ENCODE data around the gene LCN2. TPM values are rescaled to one million over a fixed set of nuclear protein-coding genes. Genes with fewer than 3 reads are reported as not detected.

Gene LCN2
- total RNA-seq, 1 experiment from 2014 or later, result not detected

DNA sequence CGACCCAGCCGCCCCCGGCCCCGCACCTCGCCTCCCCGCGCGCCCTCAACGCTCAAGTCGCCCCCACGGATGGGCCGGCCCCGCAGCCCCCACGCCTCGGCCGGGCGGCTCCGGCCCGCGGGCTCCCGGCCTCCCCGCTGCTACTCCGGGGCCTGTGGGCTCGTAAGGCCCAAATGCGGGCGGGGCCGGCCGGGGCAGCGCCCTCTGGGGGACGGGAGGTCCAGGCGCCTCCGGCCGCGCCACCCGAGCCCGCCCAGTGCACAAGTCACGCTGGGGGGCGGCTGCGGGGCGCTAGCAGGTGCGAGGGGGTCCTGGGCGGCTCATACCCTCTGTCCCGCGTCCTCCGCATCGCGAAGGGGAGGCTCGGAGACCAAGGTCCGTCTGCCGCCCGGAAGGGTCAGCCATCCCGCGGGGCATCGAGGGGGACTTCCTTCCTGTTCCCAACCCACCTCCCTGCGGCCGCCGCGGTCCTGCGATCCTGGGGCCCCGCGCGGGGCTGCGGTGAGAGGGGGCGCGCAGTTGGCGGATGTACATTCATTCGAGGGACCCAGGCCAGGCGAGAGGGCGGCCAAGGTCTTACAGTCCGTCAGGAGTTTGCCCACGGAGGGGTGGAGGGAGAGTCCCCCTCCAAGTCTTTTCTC, 42.3 kb downstream of the LCN2 start, which contains the start of gene CIZ1:
Gene CIZ1, minus strand, starts transcription at position 167 of the 641 bp plus-strand sequence. CDS start 715 bp downstream, outside the sequence.
- Histone ChIP-seq H3K27me3 (replicated peaks; ENCODE audit: insufficient read depth, low read depth, low read length, poor library complexity) (no peaks in the 10 kb centered on the region), H3K36me3 (ENCODE audit: insufficient read depth, low read length, poor library complexity, severe bottlenecking) (peaks cover 24% of the 10 kb centered on the region), H3K4me3 (ENCODE audit: low read depth, low read length, poor library complexity, severe bottlenecking) (peak within 1 kb of the TSS; percentile 97), H3K9me3 (ENCODE audit: low read depth, low read length, poor library complexity, severe bottlenecking) (no peaks in the 10 kb centered on the region), H3K27ac (ENCODE audit: low read depth, low read length, poor library complexity, severe bottlenecking) (peak within 1 kb of the TSS; percentile 92), H3K4me1 (ENCODE audit: insufficient read depth, low read length, poor library complexity, severe bottlenecking) (peaks cover 23% of the 10 kb centered on the region)
- CTCF ChIA-PET, result no interaction called here
- POLR2A ChIA-PET (ENCODE audit: low non-redundant PET), result no interaction called here
- no peak for TF ChIP-seq EZH2 (IDR thresholded peaks at IDR 0.05; ENCODE audit: borderline replicate concordance, low read depth, low read length, poor library complexity, severe bottlenecking)
- TF ChIP-seq, protein P1, sequence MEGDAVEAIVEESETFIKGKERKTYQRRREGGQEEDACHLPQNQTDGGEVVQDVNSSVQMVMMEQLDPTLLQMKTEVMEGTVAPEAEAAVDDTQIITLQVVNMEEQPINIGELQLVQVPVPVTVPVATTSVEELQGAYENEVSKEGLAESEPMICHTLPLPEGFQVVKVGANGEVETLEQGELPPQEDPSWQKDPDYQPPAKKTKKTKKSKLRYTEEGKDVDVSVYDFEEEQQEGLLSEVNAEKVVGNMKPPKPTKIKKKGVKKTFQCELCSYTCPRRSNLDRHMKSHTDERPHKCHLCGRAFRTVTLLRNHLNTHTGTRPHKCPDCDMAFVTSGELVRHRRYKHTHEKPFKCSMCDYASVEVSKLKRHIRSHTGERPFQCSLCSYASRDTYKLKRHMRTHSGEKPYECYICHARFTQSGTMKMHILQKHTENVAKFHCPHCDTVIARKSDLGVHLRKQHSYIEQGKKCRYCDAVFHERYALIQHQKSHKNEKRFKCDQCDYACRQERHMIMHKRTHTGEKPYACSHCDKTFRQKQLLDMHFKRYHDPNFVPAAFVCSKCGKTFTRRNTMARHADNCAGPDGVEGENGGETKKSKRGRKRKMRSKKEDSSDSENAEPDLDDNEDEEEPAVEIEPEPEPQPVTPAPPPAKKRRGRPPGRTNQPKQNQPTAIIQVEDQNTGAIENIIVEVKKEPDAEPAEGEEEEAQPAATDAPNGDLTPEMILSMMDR (conservative IDR thresholded peaks at IDR 0.05; ENCODE audit: low read depth, low read length), result peak; percentile 65
- BruUV-seq (replicated peaks), result no TSS peak
- intact Hi-C loops (cut with micrococcal nuclease; ENCODE audit: unreplicated experiment), result no loop called here
- peak; percentile 84 for DNase-seq (ENCODE audit: low spot score)

DNA sequence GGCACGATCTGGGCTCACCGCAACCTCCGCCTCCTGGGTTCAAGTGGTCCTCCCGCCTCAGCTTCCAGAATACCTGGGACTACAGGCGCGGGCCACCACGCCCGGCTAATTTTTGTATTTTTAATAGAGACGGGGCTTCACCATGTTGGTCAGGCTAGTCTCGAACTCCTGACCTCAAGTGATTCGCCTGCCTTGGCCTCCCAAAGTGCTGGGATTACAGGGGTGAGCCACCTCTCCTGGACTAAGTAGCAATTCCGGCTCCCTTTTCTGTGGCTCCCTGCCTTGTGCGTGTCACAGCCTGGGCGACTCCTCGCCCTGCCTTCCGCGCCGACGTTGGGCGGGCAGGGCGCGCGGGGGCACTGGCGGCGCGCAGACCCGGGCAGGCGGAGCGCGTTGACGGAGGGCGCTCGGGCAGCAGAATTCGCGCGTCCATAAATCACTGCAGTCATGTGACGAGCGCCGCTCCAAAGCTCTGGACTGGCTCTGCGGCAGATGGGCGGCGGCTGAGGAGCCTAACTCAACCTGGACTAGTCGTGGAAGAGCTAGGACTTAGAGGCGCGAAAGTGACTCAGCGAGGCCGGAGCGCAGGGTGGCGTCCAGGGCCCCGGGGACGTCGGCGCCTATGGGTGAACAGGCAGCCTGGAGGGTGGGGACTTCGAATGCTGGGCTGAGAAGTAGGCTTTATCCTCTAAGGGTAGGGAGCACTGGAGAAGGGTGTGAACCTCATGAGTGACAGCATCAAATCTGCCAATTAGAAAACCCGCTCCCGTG, 43.5 kb downstream of the LCN2 start:
- peak; percentile 87 for DNase-seq (ENCODE audit: low spot score)
- Histone ChIP-seq H3K9me3 (ENCODE audit: low read depth, low read length, poor library complexity, severe bottlenecking) (no peaks in the 10 kb centered on the region), H3K36me3 (ENCODE audit: insufficient read depth, low read length, poor library complexity, severe bottlenecking) (peaks cover 19% of the 10 kb centered on the region), H3K27ac (ENCODE audit: low read depth, low read length, poor library complexity, severe bottlenecking) (no peak overlapping the region), H3K27me3 (replicated peaks; ENCODE audit: insufficient read depth, low read depth, low read length, poor library complexity) (no peaks in the 10 kb centered on the region), H3K4me1 (ENCODE audit: insufficient read depth, low read length, poor library complexity, severe bottlenecking) (peaks cover 23% of the 10 kb centered on the region), H3K4me3 (ENCODE audit: low read depth, low read length, poor library complexity, severe bottlenecking) (no peak overlapping the region)
- CTCF ChIA-PET, result interaction anchor here (1.2 kb wide), 1 partner anchor 49 kb away, joined by 3 read pairs; no protein-coding TSS in a partner anchor
- POLR2A ChIA-PET (ENCODE audit: low non-redundant PET), result no interaction called here
- TF ChIP-seq, protein P1 (conservative IDR thresholded peaks at IDR 0.05; ENCODE audit: low read depth, low read length), result no peak
- no peak for TF ChIP-seq EZH2 (IDR thresholded peaks at IDR 0.05; ENCODE audit: borderline replicate concordance, low read depth, low read length, poor library complexity, severe bottlenecking)
- no TSS peak for BruUV-seq (replicated peaks)
- intact Hi-C loops (cut with micrococcal nuclease; ENCODE audit: unreplicated experiment), result no loop called here

DNA sequence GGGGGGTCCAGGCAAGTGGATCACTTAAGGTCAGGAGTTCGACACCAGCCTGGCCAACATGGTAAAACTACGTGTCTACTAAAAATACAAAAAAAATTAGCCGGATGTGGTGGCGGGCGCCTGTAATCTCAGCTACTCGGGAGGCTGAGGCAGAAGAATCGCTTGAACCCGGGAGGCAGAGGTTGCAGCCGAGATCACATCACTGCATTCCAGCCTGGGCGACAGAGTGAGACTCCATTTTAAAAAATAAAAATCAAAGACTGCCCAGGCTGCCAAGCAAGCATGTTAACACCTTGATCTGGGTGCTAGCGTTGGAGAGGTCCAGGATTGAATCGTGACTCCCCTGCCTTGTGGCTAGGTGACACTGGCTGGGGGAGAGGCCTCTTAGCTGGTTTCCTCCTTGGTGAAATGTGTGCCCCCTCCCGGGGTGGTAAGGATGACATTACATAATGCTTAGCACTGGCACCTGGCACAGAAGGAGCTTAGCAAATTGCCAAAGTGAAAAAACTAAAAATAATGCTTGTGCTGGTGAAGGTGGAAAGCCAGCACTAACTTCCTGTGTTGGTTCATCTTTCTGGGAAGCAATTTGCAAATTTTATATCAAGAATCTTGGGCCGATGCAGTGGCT, 44.3 kb downstream of the LCN2 start:
- Histone ChIP-seq H3K4me1 (ENCODE audit: insufficient read depth, low read length, poor library complexity, severe bottlenecking) (peaks cover 23% of the 10 kb centered on the region), H3K27ac (ENCODE audit: low read depth, low read length, poor library complexity, severe bottlenecking) (no peak overlapping the region), H3K4me3 (ENCODE audit: low read depth, low read length, poor library complexity, severe bottlenecking) (no peak overlapping the region), H3K36me3 (ENCODE audit: insufficient read depth, low read length, poor library complexity, severe bottlenecking) (peaks cover 13% of the 10 kb centered on the region), H3K9me3 (ENCODE audit: low read depth, low read length, poor library complexity, severe bottlenecking) (no peaks in the 10 kb centered on the region), H3K27me3 (replicated peaks; ENCODE audit: insufficient read depth, low read depth, low read length, poor library complexity) (no peaks in the 10 kb centered on the region)
- TF ChIP-seq, protein P1 (conservative IDR thresholded peaks at IDR 0.05; ENCODE audit: low read depth, low read length), result no peak
- no peak for TF ChIP-seq EZH2 (IDR thresholded peaks at IDR 0.05; ENCODE audit: borderline replicate concordance, low read depth, low read length, poor library complexity, severe bottlenecking)
- BruUV-seq (replicated peaks), result no TSS peak
- DNase-seq (ENCODE audit: low spot score), result no peak
- intact Hi-C loops (cut with micrococcal nuclease; ENCODE audit: unreplicated experiment), result no loop called here
- POLR2A ChIA-PET (ENCODE audit: low non-redundant PET), result no interaction called here
- CTCF ChIA-PET, result interaction anchor here (1.2 kb wide), 1 partner anchor 50 kb away, joined by 3 read pairs; no protein-coding TSS in a partner anchor
